NOMO-1 treated with dmso at 0.1 percent for 144 hours (cell line): ENCODE results near the gene PRCC.

ENCODE experiments used
- DNase-seq: peaks from one replicate; lab custom pipeline; 2025; ENCODE audit not compliant: unreplicated experiment; lab: John Stamatoyannopoulos, UW

PRCC gene

GRCh38 chr1:156813298-156813697, 46.0 kb downstream of the PRCC start:
- no peak for DNase-seq

- DNase-seq, result no peak
Measured at GRCh38 chr1:156813750-156814570, 46.6 kb downstream of the PRCC start.

DNA sequence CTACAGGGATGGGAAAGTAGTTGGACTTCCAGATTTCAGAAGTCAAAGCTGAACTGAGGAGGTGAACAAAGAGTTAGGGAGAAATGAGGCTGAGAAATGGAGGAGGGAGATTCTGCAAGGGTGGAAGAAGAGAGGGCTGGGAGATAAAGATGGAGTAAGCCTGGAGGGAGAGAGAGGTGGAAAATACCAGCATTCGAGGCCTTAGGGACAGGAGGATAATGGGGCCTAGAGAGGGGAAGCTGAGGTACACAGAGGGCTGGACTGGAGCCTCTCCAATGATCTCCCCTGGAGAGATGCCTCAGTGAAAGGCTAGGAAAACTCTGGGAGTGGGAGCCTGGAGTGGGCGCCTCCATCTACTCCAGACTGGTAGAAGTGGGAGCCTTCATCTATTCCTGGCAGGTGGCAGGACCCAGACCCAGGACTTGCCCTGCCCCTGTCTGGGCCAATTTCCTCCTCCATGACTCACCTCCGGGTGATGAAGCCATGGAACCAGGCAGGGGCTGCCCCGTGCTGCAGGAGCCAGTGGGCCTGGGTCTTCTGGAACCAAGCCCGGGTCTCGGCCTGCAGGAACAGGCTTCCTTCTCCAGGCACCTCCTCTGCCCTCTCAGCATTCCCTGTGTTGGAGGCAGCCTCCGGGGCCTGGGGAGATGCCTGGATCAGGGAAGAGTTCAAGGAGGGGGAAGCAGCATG, 47.4 kb downstream of the PRCC start:
- no peak for DNase-seq

GRCh38 chr1:156815307-156815826, 48.0 kb downstream of the PRCC start:
- no peak for DNase-seq

- DNase-seq, result no peak
Measured at GRCh38 chr1:156815961-156816422, 48.7 kb downstream of the PRCC start.

- DNase-seq, result peak; percentile 42
Measured at GRCh38 chr1:156816561-156817328, 49.4 kb downstream of the PRCC start, which contains the start of gene SH2D2A. TSS of gene SH2D2A (minus strand) at chr1:156816848. CDS start at chr1:156816708, 140 bp downstream.

DNA sequence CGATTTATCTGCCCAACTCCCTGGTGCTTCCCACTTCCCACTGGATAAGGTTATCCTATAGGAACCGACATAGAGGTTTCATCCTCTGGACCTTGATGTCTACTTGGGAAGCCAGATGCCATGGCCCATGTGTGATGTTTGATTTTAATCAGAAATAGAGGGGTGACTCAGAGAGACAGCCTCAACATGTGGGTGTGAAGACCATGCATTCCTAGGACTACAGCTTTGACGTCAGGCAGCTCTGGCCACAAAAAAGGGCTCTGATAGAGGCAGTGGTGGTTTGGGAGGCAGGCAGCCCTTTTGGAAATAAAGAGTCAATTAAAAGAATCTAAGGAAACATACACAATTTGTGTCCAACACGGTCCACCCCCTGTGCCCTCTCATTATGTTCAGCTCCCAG, 54.5 kb downstream of the PRCC start:
- DNase-seq, result no peak

DNA sequence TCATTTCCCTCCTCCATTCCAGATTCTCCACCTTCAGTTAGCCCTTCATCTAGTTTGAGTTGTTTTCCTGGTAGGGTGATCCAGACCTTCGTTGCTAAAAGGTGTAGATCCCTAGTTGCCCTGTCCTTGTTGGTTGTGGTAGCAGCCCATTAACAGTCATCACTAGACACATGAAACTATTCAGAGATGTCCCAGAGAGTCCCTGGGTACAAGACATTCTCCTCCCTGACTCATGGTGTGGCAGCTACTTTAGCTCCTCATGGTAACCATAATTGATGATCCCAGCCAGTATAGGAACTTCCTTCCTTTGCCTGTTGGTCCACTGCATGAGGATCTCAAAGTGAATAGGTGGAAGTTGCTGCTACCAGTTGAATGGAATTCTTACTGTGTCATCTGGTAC, 55.3 kb downstream of the PRCC start:
- no peak for DNase-seq

DNA sequence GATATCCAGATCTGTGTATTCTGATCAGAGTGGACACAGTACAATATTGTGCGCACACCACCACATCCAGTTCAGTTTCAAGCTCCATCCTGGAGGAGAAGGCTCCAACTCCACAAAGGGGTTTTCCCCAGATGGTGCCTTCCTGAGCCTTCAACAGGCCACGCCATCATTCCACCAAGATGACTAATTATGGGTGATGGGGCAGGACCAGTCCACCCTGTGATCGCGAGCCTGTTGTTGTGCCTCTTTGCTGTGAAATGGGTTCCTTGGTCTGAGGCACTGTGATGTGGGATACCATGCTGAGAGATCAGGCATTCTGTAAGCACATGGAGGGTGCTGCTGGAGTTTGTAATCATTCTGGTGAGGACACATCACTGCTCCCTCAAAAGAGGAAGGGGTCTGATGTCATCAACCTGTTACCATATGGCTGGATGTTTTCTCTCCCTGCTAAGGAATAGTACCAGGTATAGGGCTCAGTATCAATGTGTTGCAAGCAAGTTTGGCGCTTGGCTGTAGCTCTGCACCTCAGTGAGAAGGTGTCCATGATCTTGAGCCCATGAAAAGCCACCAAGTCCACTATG, 56.0 kb downstream of the PRCC start:
- no peak for DNase-seq

DNA sequence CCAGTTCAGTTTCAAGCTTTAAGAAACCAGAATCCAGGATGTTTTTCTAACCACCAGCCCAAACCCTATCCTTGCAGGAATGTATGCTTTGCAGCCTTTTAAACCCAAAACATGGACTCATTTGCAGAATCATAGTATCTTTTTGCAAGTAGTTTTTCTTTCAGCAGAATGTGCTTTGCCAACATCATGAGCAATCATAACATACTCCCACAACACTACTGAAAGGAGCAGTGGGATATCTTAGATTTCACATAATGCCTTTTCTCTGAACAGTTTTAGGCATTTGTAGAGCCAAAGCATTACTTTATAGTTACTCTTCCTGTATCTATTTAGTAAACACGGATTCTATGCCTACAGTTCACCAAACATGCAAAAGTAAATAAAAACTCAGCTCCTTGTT, 59.3 kb downstream of the PRCC start:
- DNase-seq, result no peak

DNA sequence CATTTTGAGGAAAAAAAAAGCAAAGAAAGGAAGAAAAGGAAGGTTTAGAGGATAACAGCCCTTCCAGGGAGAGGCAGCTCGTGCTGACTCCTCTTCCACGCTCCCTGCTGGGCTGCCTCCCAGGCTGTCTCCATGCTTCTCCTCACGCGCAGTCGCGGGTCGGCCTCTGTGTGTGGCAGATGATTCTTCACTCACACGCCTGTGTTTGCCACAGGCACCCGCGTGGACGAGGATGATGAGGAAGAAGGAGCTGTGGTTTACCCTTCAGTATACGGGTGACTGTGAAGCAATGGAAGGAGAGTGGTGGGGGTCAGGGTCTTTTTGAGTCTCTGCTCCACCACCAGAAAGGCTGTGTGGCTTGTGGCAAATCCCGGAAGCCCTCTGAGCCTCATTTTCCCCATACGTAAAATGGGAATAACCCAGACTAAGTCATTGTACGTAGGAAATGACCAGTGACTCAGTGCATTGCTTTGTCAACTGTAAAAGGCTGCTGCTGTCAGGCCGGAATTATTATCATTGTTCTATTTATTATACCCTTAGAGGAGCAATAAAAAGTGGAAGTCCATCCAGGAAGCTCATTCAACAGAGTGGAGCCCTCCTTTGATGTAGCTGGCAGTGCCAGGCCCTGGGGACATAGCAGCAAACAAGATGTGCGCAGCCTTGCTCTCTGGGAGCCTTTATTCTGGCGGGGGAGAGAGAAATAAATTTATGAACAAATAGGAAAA, 61.2 kb downstream of the PRCC start:
- no peak for DNase-seq

- no peak for DNase-seq
Measured at GRCh38 chr1:156832434-156832833, 65.1 kb downstream of the PRCC start.

- DNase-seq, result no peak
Measured at GRCh38 chr1:156833603-156834002, 66.3 kb downstream of the PRCC start.

DNA sequence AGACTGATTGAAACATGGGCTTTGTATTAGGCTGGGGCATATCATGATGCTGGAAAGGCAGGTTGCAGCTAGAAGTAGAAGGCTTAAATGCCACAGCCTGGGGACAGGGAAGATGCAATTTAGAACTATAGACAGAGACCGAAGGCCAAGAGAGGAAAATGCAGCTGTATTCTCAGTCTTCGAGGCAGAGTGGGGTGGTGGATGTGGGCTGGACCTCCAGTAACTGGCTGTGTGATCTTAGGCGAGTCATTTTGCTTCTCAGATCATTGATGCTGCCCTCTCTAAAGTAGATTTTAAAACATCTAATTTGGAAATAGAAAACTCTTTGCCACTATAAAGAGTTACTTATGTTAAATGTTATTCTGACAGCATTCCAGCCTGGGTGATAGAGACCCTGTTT, 67.0 kb downstream of the PRCC start:
- DNase-seq, result no peak

DNA sequence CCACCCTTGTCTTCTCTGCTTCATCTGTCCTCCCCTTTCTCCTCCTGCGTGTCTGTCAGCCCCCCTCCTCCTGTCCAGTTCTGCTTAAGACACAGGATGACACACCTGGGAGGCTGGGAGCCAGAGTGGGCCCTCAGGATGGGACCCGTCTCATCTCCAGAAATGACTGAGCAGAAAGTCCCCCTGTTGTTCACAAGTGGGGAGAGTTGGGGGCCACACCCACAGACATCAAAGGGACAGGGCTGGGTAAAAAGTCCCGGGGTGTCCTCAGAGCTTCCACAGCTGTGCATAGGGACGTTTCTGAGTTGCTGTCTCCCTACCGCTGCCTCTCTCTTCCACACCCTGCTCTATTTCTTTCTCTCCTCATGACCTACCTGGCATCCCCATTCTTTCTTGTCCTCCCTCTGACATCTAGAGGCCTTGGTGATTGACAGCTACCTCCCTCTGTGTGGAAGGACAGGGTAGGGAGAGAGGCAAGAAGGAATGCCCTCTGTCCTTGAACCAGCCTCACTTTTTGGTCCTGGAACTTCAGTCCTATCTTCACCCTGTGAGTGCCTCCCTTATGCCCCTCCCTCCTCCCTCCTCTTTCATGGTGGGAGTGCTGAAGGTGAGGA, 68.8 kb downstream of the PRCC start:
- DNase-seq, result no peak

DNA sequence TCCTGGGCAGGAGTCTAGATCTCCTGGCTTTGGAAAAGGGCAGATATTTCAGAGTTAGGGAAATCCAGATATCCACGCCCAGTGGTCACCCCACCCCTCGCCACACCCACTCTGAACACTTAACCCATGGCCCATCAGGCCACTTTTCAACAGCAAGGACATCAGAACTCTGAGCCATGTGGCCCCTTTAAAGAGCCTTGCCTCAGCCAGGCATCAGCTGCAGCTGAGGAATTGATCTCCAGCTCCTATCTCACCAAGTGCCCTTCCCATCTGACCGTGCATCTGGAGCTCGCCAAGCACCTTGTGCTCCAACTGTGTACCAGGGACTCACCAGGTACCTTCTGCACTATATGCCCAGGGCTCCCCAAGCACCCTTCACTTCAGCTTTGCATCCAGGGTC, 69.6 kb downstream of the PRCC start:
- no peak for DNase-seq

DNA sequence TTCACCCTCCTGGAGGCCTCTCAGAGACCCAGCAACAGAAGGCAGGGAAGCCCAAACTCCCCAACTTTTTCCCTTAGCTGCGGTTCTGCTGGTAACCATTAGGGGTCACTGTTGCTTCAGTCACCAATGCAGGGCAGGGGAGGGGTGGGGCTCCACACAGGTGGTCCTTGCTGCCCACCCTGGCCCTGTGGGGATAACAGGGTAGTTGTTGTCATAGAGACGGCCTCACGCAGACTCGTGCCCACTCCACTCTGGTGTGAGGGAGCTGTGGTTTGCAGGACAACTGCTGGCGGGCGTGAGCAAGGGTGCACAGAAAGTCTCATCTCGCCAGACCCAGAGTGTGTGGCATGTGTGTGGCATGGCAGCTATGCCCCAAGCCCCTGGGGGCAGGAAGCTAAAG, 71.6 kb downstream of the PRCC start:
- no peak for DNase-seq

DNA sequence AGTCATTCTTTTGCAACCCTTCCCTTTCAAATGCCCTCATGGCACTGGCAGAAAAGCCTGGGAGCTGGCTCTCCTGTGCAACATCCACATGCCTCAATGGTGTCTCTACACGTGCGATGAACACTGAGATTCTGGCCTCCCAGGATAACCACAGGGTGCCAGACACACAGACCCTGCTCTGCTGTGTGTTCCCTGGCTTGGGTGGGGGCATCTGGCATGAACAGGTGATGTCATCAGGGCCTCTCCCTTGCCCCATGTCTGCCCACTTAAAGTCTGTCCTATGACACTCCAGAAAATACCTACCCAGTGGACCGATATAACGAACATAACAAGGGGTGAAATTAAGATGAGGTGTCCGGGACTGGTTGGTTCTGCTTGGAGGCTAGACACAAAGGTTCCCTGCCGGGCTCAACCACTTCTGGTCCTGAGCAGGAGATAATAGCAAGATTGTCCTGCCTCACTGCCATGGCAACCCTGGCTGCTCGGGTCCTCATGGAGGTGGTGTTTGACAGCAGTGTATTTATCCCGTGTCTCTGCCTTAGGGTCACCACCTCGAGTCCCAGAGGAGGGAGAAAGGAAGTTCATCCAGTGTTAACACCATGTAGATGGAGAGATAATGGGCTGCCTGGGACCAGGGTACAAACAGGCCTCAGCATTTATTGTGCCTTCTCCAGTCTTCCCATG, 72.2 kb downstream of the PRCC start:
- no peak for DNase-seq

DNA sequence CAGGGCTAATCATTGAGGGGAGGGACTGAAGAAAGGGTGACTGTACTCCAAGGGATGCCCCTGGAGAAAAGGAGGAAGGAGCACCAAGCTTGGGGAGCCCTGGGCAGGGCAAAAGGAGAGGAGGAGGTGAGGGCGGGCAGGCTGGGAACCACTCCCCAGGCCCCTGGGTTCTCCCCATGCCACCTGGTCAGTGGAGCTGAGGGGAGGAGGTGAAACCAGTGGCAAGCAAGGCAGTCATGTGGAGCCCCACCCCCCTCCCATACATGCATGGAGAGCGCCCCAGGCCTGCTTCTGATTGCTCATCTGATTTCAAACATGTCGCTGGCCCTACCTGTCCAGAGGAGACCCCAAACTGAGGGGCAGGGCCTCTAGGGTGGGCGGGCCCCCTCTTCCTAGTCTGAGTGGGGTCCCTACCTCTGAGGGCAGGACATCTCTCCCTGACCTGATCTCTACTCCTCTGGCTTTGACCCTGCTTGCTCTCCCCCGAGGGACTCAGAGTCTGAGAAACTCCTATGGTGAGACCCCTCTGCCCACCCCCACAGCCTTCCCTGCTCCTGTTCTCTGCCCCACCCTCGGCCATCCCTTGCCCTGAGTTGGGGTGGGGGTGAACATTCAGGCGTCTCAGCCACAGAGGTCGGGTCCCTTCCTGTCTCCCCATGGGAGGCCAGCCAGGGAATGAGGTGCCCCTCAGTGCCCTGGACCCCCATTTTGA, 73.0 kb downstream of the PRCC start:
- no peak for DNase-seq
